Measurements from ENCODE around the gene DYNC1LI2. TPM values are rescaled to one million over a fixed set of nuclear protein-coding genes. Genes with fewer than 3 reads are reported as not detected.

Gene DYNC1LI2
- total and polyA plus RNA-seq, 10 of the 15 experiments (the other 5 are each of a cell fraction or from before 2014, with no cell fraction given) = 6.0 to 46.5 (median 33.7) TPM

GRCh38 chr16:66786551-66786950 is 35.1 kb upstream of the DYNC1LI2 start (continued):
- no peak for TF ChIP-seq EGR1 (IDR thresholded peaks at IDR 0.05; ENCODE audit: borderline replicate concordance in 1 of 2, low read depth in 2 of 2, low read length in 2 of 2)
- no peak for TF ChIP-seq RFX5 (IDR thresholded peaks at IDR 0.05; ENCODE audit: low read depth, low read length)
- no peak for TF ChIP-seq SREBF2 (IDR thresholded peaks at IDR 0.05; ENCODE audit: low read length)
- no peak for TF ChIP-seq WRNIP1 (IDR thresholded peaks at IDR 0.05; ENCODE audit: borderline replicate concordance, low read depth, low read length)
- TF ChIP-seq, protein P1, sequence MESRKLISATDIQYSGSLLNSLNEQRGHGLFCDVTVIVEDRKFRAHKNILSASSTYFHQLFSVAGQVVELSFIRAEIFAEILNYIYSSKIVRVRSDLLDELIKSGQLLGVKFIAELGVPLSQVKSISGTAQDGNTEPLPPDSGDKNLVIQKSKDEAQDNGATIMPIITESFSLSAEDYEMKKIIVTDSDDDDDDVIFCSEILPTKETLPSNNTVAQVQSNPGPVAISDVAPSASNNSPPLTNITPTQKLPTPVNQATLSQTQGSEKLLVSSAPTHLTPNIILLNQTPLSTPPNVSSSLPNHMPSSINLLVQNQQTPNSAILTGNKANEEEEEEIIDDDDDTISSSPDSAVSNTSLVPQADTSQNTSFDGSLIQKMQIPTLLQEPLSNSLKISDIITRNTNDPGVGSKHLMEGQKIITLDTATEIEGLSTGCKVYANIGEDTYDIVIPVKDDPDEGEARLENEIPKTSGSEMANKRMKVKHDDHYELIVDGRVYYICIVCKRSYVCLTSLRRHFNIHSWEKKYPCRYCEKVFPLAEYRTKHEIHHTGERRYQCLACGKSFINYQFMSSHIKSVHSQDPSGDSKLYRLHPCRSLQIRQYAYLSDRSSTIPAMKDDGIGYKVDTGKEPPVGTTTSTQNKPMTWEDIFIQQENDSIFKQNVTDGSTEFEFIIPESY (IDR thresholded peaks at IDR 0.05) = no peak
- TF ChIP-seq BMI1 (IDR thresholded peaks at IDR 0.05; ENCODE audit: borderline replicate concordance) = no peak
- no peak for TF ChIP-seq CHD2 (IDR thresholded peaks at IDR 0.05; ENCODE audit: borderline replicate concordance, low read depth, low read length)
- TF ChIP-seq SPI1 (IDR thresholded peaks at IDR 0.05; ENCODE audit: borderline replicate concordance, insufficient read depth, low read depth, low read length) = no peak
- no peak for TF ChIP-seq RELA (IDR thresholded peaks at IDR 0.05; ENCODE audit: borderline replicate concordance, partially characterized antibody)

DNA sequence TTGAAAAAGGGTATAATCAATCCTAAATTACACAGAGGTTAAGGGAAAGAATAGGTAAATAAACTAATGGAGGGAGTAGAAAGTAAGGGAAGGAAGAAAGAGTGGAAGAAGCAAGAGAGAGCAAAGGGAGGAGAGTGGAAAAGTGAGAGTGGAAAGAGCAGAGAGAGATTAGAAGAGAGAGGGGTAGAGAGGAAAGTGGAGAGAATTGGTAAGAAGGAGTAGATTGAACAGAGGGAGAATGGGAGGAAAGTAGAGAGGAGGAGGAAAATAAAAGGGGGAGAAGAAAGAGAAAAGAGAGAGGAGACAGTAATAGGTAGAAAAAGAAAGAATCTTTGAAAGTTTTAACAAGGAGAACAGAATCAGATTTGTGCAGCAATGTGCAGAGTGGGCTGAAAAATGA is 25.0 kb upstream of the DYNC1LI2 start:
- no peak for DNase-seq (ENCODE audit: low read depth, low spot score)
- Histone ChIP-seq H3K27ac (ENCODE audit: control insufficient read depth, insufficient read depth) (no peak overlapping the region), H3K79me2 (ENCODE audit: control insufficient read depth, insufficient read depth, low read length) (no peaks in the 10 kb centered on the region), H4K20me1 (ENCODE audit: control insufficient read depth, insufficient read depth) (no peaks in the 10 kb centered on the region), H3K9me3 (replicated peaks; ENCODE audit: control insufficient read depth, insufficient read depth, low read length) (no peaks in the 10 kb centered on the region), H3K9ac (ENCODE audit: control insufficient read depth, insufficient read depth, low read length) (no peak overlapping the region), H3K4me3 (no peak overlapping the region), H3K4me2 (ENCODE audit: control insufficient read depth, insufficient read depth) (no peak overlapping the region), H3K4me1 (ENCODE audit: control insufficient read depth, insufficient read depth, low read length) (no peaks in the 10 kb centered on the region), H3K27me3 (replicated peaks in 1 of 2; ENCODE audit: control insufficient read depth in 2 of 2, insufficient read depth in 2 of 2, low read length in 1 of 2) (no peaks in the 10 kb centered on the region), H2AFZ (ENCODE audit: control insufficient read depth, low read depth, low read length) (no peak overlapping the region), H3K36me3 (ENCODE audit: control insufficient read depth in 2 of 2, insufficient read depth in 2 of 2, low read length in 1 of 2) (no peaks in the 10 kb centered on the region)
- ChIA-PET SMC1A (ENCODE audit: uncharacterized antibody, unreplicated experiment) (no interaction called here), CTCF (no interaction called here), POLR2A (no interaction called here), RAD21 (ENCODE audit: unreplicated experiment) (no interaction called here)
- BruUV-seq (replicated peaks) = no TSS peak
- in situ Hi-C loops (cut with MboI) = no loop called here
- ATAC-seq = no peak
- FAIRE-seq = no peak
- intact Hi-C loops (cut with micrococcal nuclease; ENCODE audit: unreplicated experiment) = no loop called here
- no peak for TF ChIP-seq EED (IDR thresholded peaks at IDR 0.05; ENCODE audit: low read depth)
- no peak for TF ChIP-seq NKRF (conservative IDR thresholded peaks at IDR 0.05)
- no peak for TF ChIP-seq MEF2A (IDR thresholded peaks at IDR 0.05; ENCODE audit: insufficient read depth, low read depth, low read length)
- TF ChIP-seq ATF2 (IDR thresholded peaks at IDR 0.05; ENCODE audit: low read length) = no peak
- TF ChIP-seq, protein P2, sequence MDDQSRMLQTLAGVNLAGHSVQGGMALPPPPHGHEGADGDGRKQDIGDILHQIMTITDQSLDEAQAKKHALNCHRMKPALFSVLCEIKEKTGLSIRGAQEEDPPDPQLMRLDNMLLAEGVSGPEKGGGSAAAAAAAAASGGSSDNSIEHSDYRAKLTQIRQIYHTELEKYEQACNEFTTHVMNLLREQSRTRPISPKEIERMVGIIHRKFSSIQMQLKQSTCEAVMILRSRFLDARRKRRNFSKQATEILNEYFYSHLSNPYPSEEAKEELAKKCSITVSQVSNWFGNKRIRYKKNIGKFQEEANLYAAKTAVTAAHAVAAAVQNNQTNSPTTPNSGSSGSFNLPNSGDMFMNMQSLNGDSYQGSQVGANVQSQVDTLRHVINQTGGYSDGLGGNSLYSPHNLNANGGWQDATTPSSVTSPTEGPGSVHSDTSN (IDR thresholded peaks at IDR 0.05; ENCODE audit: insufficient replicate concordance, low read depth, low read length) = no peak
- no peak for TF ChIP-seq IKZF1 (conservative IDR thresholded peaks at IDR 0.05)
- no peak for TF ChIP-seq SPI1 (IDR thresholded peaks at IDR 0.05; ENCODE audit: borderline replicate concordance, insufficient read depth, low read depth, low read length)
- no peak for TF ChIP-seq SREBF1 (IDR thresholded peaks at IDR 0.05; ENCODE audit: low read length)
- TF ChIP-seq, protein P3, sequence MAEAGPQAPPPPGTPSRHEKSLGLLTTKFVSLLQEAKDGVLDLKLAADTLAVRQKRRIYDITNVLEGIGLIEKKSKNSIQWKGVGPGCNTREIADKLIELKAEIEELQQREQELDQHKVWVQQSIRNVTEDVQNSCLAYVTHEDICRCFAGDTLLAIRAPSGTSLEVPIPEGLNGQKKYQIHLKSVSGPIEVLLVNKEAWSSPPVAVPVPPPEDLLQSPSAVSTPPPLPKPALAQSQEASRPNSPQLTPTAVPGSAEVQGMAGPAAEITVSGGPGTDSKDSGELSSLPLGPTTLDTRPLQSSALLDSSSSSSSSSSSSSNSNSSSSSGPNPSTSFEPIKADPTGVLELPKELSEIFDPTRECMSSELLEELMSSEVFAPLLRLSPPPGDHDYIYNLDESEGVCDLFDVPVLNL (IDR thresholded peaks at IDR 0.05; ENCODE audit: low read depth, low read length) = no peak
